RWPE1 (cell line): ENCODE data around the gene TMEM123.
"Not testable (repeated sequence)": the region's sequence is repeated elsewhere in the genome, so short reads cannot be mapped to it uniquely, and the experiment has no call there.

Source experiments
- CTCF ChIA-PET: fragments of 350-600 bp; sonication (Branson Sonifier 250); formaldehyde crosslinking; extraction: SDS; loops from one replicate; lab custom pipeline; 2021; lab: Yijun Ruan, JAX
- POLR2A ChIA-PET: fragments of 400-600 bp; formaldehyde crosslinking; extraction: SDS; loops from one replicate; lab custom pipeline; 2020; ENCODE audit warnings: antibody characterized with exemption; ENCODE audit not compliant: low non-redundant PET; lab: Yijun Ruan, JAX
- DNase-seq: peaks from one replicate; pipeline ENCODE4 v3.0.0; 2012; ENCODE audit warnings: low spot score
- H3K27ac ChIP-seq: fragments of 450-650 bp; 2 replicates; pipeline ENCODE4 v1.5.1; 2017
- TF ChIP-seq, protein P1 (sequence below): fragments of 450-650 bp; conservative IDR thresholded peaks from 2 replicates; pipeline ENCODE4 v1.5.1; 2017; ENCODE audit warnings: low read depth, mild to moderate bottlenecking

Gene TMEM123

DNA sequence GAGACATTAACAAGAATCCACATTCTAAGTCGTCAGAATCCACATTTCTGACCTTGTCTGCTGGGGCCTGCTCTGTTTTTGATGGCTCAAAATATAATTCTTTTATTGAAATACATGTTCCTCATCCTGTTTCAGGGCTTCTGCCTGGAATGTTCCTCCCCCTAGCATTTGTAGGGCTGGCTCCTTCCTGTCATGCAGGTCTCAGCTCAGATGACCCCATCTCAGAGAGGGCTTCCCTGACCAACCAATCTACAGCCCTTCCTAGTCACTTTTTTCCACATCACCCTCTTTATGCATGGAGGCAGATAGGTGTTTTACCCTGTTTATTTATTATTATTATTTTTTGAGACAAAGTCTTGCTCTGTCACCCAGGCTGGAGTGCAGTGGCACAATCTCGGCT is 14.8 kb downstream of the TMEM123 start:
- ChIA-PET POLR2A (no interaction called here), CTCF (no interaction called here)
- H3K27ac ChIP-seq, result no peak overlapping the region
- no peak for DNase-seq
- TF ChIP-seq, protein P1, sequence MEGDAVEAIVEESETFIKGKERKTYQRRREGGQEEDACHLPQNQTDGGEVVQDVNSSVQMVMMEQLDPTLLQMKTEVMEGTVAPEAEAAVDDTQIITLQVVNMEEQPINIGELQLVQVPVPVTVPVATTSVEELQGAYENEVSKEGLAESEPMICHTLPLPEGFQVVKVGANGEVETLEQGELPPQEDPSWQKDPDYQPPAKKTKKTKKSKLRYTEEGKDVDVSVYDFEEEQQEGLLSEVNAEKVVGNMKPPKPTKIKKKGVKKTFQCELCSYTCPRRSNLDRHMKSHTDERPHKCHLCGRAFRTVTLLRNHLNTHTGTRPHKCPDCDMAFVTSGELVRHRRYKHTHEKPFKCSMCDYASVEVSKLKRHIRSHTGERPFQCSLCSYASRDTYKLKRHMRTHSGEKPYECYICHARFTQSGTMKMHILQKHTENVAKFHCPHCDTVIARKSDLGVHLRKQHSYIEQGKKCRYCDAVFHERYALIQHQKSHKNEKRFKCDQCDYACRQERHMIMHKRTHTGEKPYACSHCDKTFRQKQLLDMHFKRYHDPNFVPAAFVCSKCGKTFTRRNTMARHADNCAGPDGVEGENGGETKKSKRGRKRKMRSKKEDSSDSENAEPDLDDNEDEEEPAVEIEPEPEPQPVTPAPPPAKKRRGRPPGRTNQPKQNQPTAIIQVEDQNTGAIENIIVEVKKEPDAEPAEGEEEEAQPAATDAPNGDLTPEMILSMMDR, result no peak

DNA sequence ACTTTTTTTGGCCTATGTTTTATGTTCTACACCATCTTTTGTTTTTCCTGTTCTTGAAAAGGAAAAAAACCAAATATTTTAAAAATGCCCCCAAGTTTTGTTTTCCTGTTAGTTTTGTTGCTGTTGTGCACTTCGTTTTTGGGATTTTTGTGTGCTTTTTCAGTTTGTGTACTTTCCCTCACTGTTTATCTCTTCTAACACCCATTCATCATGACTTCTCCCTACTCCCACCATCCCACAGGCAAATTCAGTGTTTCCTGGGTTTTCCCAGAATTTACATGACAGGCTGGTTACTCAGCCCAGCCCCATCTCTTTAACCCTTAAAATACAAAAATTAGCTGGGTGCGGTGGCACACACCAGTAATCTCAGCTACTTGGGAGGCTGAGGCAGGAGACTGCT is 15.6 kb downstream of the TMEM123 start:
- CTCF ChIA-PET, result no interaction called here
- H3K27ac ChIP-seq, result no peak overlapping the region
- POLR2A ChIA-PET, result no interaction called here
- no peak for DNase-seq
- TF ChIP-seq, protein P1, result no peak

- H3K27ac ChIP-seq, result no peak overlapping the region
Observed at GRCh38 chr11:102436561-102436960, 16.0 kb downstream of the TMEM123 start.

GRCh38 chr11:102435688-102436087 is 16.9 kb downstream of the TMEM123 start:
- POLR2A ChIA-PET, result no interaction called here
- DNase-seq, result no peak
- no peak overlapping the region for H3K27ac ChIP-seq
- CTCF ChIA-PET, result interaction anchor here (0.8 kb wide), 1 partner anchor 182 kb away, joined by 4 read pairs; no protein-coding TSS in a partner anchor
- TF ChIP-seq, protein P1, result no peak

More at GRCh38 chr11:102436561-102436960, 16.0 kb downstream of the TMEM123 start:
- DNase-seq, result no peak
- TF ChIP-seq, protein P1, result no peak
- ChIA-PET POLR2A (no interaction called here), CTCF (no interaction called here)

GRCh38 chr11:102433571-102433970 is 19.0 kb downstream of the TMEM123 start:
- CTCF ChIA-PET, H3K27ac ChIP-seq, DNase-seq, POLR2A ChIA-PET: not testable (repeated sequence)

DNA sequence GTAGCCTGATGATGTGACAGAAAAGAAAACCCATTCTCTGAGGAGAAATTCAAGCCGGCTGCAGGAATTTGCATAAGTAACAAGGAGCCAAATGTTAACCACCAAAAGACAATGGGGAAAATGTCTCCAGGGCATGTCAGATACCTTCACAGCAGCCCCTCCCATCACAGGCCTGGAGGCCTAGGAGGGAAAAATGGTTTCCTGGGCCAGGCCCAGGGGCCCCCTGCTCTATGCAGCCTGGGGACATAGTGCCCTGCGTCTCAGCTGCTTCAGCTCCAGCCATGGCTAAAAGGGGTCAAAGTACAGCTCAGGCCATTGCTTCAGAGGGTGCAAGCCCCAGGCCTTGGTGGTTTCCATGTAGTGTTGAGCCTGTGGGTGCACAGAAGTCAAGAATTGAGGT is 20.0 kb downstream of the TMEM123 start:
- H3K27ac ChIP-seq, CTCF ChIA-PET: not testable (repeated sequence)

GRCh38 chr11:102431404-102431803 is 21.2 kb downstream of the TMEM123 start:
- CTCF ChIA-PET, result no interaction called here
- H3K27ac ChIP-seq, result no peak overlapping the region
- TF ChIP-seq, protein P1, result no peak
- POLR2A ChIA-PET, result no interaction called here
- no peak for DNase-seq

More for the DNA sequence above, 20.0 kb downstream of the TMEM123 start:
- POLR2A ChIA-PET, DNase-seq: not testable (repeated sequence)
